ENCODE measurements around the gene ASB15. TPM values are rescaled to one million over a fixed set of nuclear protein-coding genes. Genes with fewer than 3 reads are reported as not detected.

The ASB15 gene
- total RNA-seq, 6 experiments from 2014 or later: not detected

GRCh38 chr7:123657304-123657685 lies 55.7 kb downstream of the ASB15 start:
- TF ChIP-seq, protein P1, sequence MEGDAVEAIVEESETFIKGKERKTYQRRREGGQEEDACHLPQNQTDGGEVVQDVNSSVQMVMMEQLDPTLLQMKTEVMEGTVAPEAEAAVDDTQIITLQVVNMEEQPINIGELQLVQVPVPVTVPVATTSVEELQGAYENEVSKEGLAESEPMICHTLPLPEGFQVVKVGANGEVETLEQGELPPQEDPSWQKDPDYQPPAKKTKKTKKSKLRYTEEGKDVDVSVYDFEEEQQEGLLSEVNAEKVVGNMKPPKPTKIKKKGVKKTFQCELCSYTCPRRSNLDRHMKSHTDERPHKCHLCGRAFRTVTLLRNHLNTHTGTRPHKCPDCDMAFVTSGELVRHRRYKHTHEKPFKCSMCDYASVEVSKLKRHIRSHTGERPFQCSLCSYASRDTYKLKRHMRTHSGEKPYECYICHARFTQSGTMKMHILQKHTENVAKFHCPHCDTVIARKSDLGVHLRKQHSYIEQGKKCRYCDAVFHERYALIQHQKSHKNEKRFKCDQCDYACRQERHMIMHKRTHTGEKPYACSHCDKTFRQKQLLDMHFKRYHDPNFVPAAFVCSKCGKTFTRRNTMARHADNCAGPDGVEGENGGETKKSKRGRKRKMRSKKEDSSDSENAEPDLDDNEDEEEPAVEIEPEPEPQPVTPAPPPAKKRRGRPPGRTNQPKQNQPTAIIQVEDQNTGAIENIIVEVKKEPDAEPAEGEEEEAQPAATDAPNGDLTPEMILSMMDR (IDR thresholded peaks at IDR 0.05): no peak
- H3K4me3 Mint-ChIP-seq: no peak overlapping the region

DNA sequence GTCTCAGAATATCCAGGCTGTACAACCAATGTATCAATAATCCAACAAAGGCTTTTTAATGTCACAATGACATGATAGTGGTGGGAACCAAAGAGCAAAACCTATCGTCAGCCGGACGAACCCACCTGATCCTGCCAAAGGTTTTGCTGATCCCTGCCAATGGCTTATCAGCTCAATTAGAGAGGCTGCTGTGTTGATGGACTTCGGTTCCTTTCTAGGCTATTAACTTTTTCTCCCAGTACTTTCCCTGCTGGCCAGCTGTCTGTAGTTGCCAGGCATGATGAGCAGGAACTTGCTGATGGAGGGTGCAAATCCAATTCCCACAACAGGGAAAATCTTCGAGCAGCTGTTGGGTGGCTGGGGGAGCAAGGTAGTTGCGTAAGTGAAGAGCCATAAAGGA lies 56.4 kb downstream of the ASB15 start:
- no peaks in the 10 kb centered on the region for H3K36me3 Mint-ChIP-seq (ENCODE audit: low read depth)
- no peak overlapping the region for H3K27ac Mint-ChIP-seq
- H3K9me3 Mint-ChIP-seq: no peaks in the 10 kb centered on the region
- no peak overlapping the region for H3K4me3 Mint-ChIP-seq
- H3K27me3 Mint-ChIP-seq (ENCODE audit: insufficient read depth): peaks cover 24% of the 10 kb centered on the region
- DNase-seq: no peak
- TF ChIP-seq, protein P1 (IDR thresholded peaks at IDR 0.05): no peak
- no peaks in the 10 kb centered on the region for H3K4me1 Mint-ChIP-seq (ENCODE audit: low read depth)

More at GRCh38 chr7:123657304-123657685, 55.7 kb downstream of the ASB15 start:
- H3K27ac Mint-ChIP-seq: no peak overlapping the region
- no peak for DNase-seq
- H3K4me1 Mint-ChIP-seq (ENCODE audit: low read depth): no peaks in the 10 kb centered on the region
- no peaks in the 10 kb centered on the region for H3K9me3 Mint-ChIP-seq
- peaks cover 20% of the 10 kb centered on the region for H3K27me3 Mint-ChIP-seq (ENCODE audit: insufficient read depth)
- no peaks in the 10 kb centered on the region for H3K36me3 Mint-ChIP-seq (ENCODE audit: low read depth)

- TF ChIP-seq, protein P1 (IDR thresholded peaks at IDR 0.05): no peak
- no peak overlapping the region for H3K27ac Mint-ChIP-seq
- H3K4me1 Mint-ChIP-seq (ENCODE audit: low read depth): no peaks in the 10 kb centered on the region
- H3K4me3 Mint-ChIP-seq: no peak overlapping the region
- no peak for DNase-seq
- peaks cover 28% of the 10 kb centered on the region for H3K27me3 Mint-ChIP-seq (ENCODE audit: insufficient read depth)
- no peaks in the 10 kb centered on the region for H3K36me3 Mint-ChIP-seq (ENCODE audit: low read depth)
- H3K9me3 Mint-ChIP-seq: no peaks in the 10 kb centered on the region
Measured at GRCh38 chr7:123660514-123661354, 59.1 kb downstream of the ASB15 start.

- Mint-ChIP-seq H3K27me3 (ENCODE audit: insufficient read depth) (peaks cover 29% of the 10 kb centered on the region), H3K4me1 (ENCODE audit: low read depth) (no peaks in the 10 kb centered on the region), H3K4me3 (no peak overlapping the region), H3K27ac (no peak overlapping the region), H3K36me3 (ENCODE audit: low read depth) (no peaks in the 10 kb centered on the region), H3K9me3 (no peaks in the 10 kb centered on the region)
- DNase-seq: no peak
- TF ChIP-seq, protein P1 (IDR thresholded peaks at IDR 0.05): no peak
Measured at GRCh38 chr7:123661765-123662164, 60.1 kb downstream of the ASB15 start.

DNA sequence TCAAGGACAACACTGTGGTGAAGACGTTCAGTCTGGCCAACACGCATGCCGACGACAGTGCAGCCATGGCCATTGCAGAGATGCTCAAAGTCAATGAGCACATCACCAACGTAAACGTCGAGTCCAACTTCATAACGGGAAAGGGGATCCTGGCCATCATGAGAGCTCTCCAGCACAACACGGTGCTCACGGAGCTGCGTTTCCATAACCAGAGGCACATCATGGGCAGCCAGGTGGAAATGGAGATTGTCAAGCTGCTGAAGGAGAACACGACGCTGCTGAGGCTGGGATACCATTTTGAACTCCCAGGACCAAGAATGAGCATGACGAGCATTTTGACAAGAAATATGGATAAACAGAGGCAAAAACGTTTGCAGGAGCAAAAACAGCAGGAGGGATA lies 60.7 kb downstream of the ASB15 start:
- no peak for DNase-seq
- Mint-ChIP-seq H3K27me3 (ENCODE audit: insufficient read depth) (peaks cover 29% of the 10 kb centered on the region), H3K36me3 (ENCODE audit: low read depth) (no peaks in the 10 kb centered on the region), H3K27ac (no peak overlapping the region), H3K4me3 (no peak overlapping the region), H3K4me1 (ENCODE audit: low read depth) (no peaks in the 10 kb centered on the region), H3K9me3 (no peaks in the 10 kb centered on the region)
- TF ChIP-seq, protein P1 (IDR thresholded peaks at IDR 0.05): no peak

All from HFFc6 (cell line).